ENCODE measurements around the gene WDR54. TPM values are rescaled to one million over a fixed set of nuclear protein-coding genes. Genes with fewer than 3 reads are reported as not detected.

The WDR54 gene
- total and polyA plus RNA-seq, 3 donors from 2014 or later: 27.5 to 90.6 (median 31.7) TPM

GRCh38 chr2:74438248-74438647 is 16.7 kb downstream of the WDR54 start:
- H3K36me3 ChIP-seq (ENCODE audit: low read depth, missing control alignments): no peaks in the 10 kb centered on the region
- intact Hi-C loops (cut with DNase I; ENCODE audit: low total_unique reads): no loop called here
- DNase-seq: no peak
- H3K9me3 ChIP-seq: no peaks in the 10 kb centered on the region
- no peak overlapping the region for H3K27ac ChIP-seq
- H3K4me3 ChIP-seq: no peak overlapping the region
- TF ChIP-seq CTCF (IDR thresholded peaks at IDR 0.05): no peak
- no peak for TF ChIP-seq POLR2A (IDR thresholded peaks at IDR 0.05)
- H3K27me3 ChIP-seq: no peaks in the 10 kb centered on the region
- 87 to 90% methylated on average over 1 of the region's 1 CpG for WGBS, 2 donors
- H3K4me1 ChIP-seq: peaks cover 30% of the 10 kb centered on the region

- WGBS, 2 donors: 21 to 29% methylated on average over 3 of the region's 3 CpGs
- H3K27ac ChIP-seq: peak overlapping the region; percentile 84 to 86
- no peak for DNase-seq
- TF ChIP-seq CTCF (IDR thresholded peaks at IDR 0.05): no peak
- TF ChIP-seq POLR2A (IDR thresholded peaks at IDR 0.05): no peak
- intact Hi-C loops (cut with DNase I; ENCODE audit: low total_unique reads): no loop called here
- H3K4me1 ChIP-seq: peaks cover 30% of the 10 kb centered on the region
- peak overlapping the region; percentile 39 to 66 for H3K4me3 ChIP-seq
- H3K9me3 ChIP-seq: no peaks in the 10 kb centered on the region
- no peaks in the 10 kb centered on the region for H3K36me3 ChIP-seq (ENCODE audit: low read depth, missing control alignments)
- no peaks in the 10 kb centered on the region for H3K27me3 ChIP-seq
These were observed 17.8 kb downstream of the WDR54 start for GRCh38 chr2:74439373-74439772.

GRCh38 chr2:74439803-74440377 is 18.4 kb downstream of the WDR54 start:
- 8 to 11% methylated on average over 14 of the region's 14 CpGs for WGBS, 2 donors
- H3K4me3 ChIP-seq: peak overlapping the region; percentile 39 to 66
- peak overlapping the region; percentile 84 to 86 for H3K27ac ChIP-seq
- intact Hi-C loops (cut with DNase I; ENCODE audit: low total_unique reads): no loop called here
- TF ChIP-seq POLR2A (IDR thresholded peaks at IDR 0.05) (no peak), CTCF (IDR thresholded peaks at IDR 0.05) (no peak)
- H3K36me3 ChIP-seq (ENCODE audit: low read depth, missing control alignments): no peaks in the 10 kb centered on the region
- no peaks in the 10 kb centered on the region for H3K27me3 ChIP-seq
- peaks cover 30% of the 10 kb centered on the region for H3K4me1 ChIP-seq
- DNase-seq: peak; percentile 58
- H3K9me3 ChIP-seq: no peaks in the 10 kb centered on the region

DNA sequence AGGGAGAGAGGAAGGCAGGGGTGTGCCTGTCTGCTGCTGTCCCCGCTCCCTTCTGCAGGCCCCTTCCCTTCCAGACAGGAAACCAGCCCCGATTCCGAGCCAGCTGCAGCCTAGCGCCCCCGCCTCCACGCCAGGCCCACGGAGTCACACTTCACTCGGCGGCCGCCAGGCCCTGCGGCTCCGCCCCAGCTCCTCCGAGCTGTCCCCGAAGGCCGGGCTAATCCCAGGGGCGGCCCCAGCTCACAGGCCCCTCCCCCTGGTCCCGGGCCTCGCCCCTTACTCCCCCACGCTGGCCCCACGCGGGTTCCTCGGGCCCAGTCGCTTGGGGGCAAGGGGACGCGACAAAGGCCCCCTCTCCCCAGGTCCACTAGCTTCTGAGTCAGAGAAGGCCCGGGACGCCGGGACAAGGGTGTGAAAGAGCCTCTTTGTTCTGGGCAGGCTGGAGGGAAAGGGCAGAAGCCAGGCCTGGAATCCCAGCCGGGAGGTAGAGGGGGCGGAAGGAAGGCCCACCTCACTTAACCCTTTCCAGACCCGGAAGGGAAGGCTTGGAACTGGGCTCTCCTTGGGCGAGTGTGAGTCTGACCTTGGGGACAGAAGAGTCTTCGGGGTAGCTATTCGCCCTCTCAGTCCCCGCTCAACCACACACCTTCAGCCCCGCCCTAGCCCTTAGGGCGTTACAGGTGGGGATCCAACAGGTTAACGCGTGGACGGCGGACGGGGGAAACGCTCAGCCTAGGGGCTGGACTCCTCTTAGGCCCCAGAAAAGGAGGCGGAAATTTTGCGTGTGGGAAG is 19.0 kb downstream of the WDR54 start:
- 1 to 7% methylated on average over 15 to 45 of the region's 45 CpGs for WGBS, 2 donors
- Histone ChIP-seq H3K36me3 (ENCODE audit: low read depth, missing control alignments) (no peaks in the 10 kb centered on the region), H3K4me1 (peaks cover 30% of the 10 kb centered on the region), H3K9me3 (no peaks in the 10 kb centered on the region), H3K27ac (peak overlapping the region; percentile 84 to 86), H3K27me3 (no peaks in the 10 kb centered on the region), H3K4me3 (peak overlapping the region; percentile 39 to 66)
- peak; percentile 82 for DNase-seq
- intact Hi-C loops (cut with DNase I; ENCODE audit: low total_unique reads): no loop called here
- TF ChIP-seq CTCF (IDR thresholded peaks at IDR 0.05): peak in 2 of 3 experiments; percentile 20 to 29
- no peak for TF ChIP-seq POLR2A (IDR thresholded peaks at IDR 0.05)
